ENCODE results near the gene SULT6B1. TPM values are rescaled to one million over a fixed set of nuclear protein-coding genes. Genes with fewer than 3 reads are reported as not detected.
A peak's percentile ranks its signal among the peaks of the same experiment; 100 is the strongest.

The SULT6B1 gene
- total RNA-seq, 1 experiment from 2014 or later: not detected

GRCh38 chr2:37153224-37153623, 35.2 kb downstream of the SULT6B1 start:
- no peaks in the 10 kb centered on the region for H3K9me3 ChIP-seq (ENCODE audit: low read depth, low read length, poor library complexity, severe bottlenecking)
- ChIA-PET POLR2A (ENCODE audit: low non-redundant PET) (no interaction called here), CTCF (no interaction called here)
- H3K4me3 ChIP-seq (ENCODE audit: low read depth, low read length, poor library complexity, severe bottlenecking): no peak overlapping the region
- no peaks in the 10 kb centered on the region for H3K27me3 ChIP-seq (replicated peaks; ENCODE audit: insufficient read depth, low read depth, low read length, poor library complexity)
- no peak for TF ChIP-seq CTCF (conservative IDR thresholded peaks at IDR 0.05; ENCODE audit: low read depth, low read length)
- no peak for TF ChIP-seq EZH2 (IDR thresholded peaks at IDR 0.05; ENCODE audit: borderline replicate concordance, low read depth, low read length, poor library complexity, severe bottlenecking)
- BruUV-seq (replicated peaks): no TSS peak
- DNase-seq (ENCODE audit: low spot score): no peak
- peaks cover 9% of the 10 kb centered on the region for H3K36me3 ChIP-seq (ENCODE audit: insufficient read depth, low read length, poor library complexity, severe bottlenecking)
- peaks cover 25% of the 10 kb centered on the region for H3K4me1 ChIP-seq (ENCODE audit: insufficient read depth, low read length, poor library complexity, severe bottlenecking)
- no peak overlapping the region for H3K27ac ChIP-seq (ENCODE audit: low read depth, low read length, poor library complexity, severe bottlenecking)
- intact Hi-C loops (cut with micrococcal nuclease; ENCODE audit: unreplicated experiment): no loop called here

- no peak for TF ChIP-seq EZH2 (IDR thresholded peaks at IDR 0.05; ENCODE audit: borderline replicate concordance, low read depth, low read length, poor library complexity, severe bottlenecking)
- TF ChIP-seq CTCF (conservative IDR thresholded peaks at IDR 0.05; ENCODE audit: low read depth, low read length): no peak
- no TSS peak for BruUV-seq (replicated peaks)
- peak; percentile 22 for DNase-seq (ENCODE audit: low spot score)
- H3K36me3 ChIP-seq (ENCODE audit: insufficient read depth, low read length, poor library complexity, severe bottlenecking): peaks cover 32% of the 10 kb centered on the region
- H3K9me3 ChIP-seq (ENCODE audit: low read depth, low read length, poor library complexity, severe bottlenecking): no peaks in the 10 kb centered on the region
- no peak overlapping the region for H3K27ac ChIP-seq (ENCODE audit: low read depth, low read length, poor library complexity, severe bottlenecking)
- intact Hi-C loops (cut with micrococcal nuclease; ENCODE audit: unreplicated experiment): no loop called here
- no peak overlapping the region for H3K4me3 ChIP-seq (ENCODE audit: low read depth, low read length, poor library complexity, severe bottlenecking)
- POLR2A ChIA-PET (ENCODE audit: low non-redundant PET): no interaction called here
- CTCF ChIA-PET: no interaction called here
- no peaks in the 10 kb centered on the region for H3K27me3 ChIP-seq (replicated peaks; ENCODE audit: insufficient read depth, low read depth, low read length, poor library complexity)
- peaks cover 18% of the 10 kb centered on the region for H3K4me1 ChIP-seq (ENCODE audit: insufficient read depth, low read length, poor library complexity, severe bottlenecking)
Measured at GRCh38 chr2:37149626-37150322, 38.7 kb downstream of the SULT6B1 start.

- ChIA-PET CTCF (no interaction called here), POLR2A (ENCODE audit: low non-redundant PET) (no interaction called here)
- DNase-seq (ENCODE audit: low spot score): no peak
- Histone ChIP-seq H3K27ac (ENCODE audit: low read depth, low read length, poor library complexity, severe bottlenecking) (no peak overlapping the region), H3K27me3 (replicated peaks; ENCODE audit: insufficient read depth, low read depth, low read length, poor library complexity) (no peaks in the 10 kb centered on the region), H3K4me1 (ENCODE audit: insufficient read depth, low read length, poor library complexity, severe bottlenecking) (peaks cover 18% of the 10 kb centered on the region), H3K4me3 (ENCODE audit: low read depth, low read length, poor library complexity, severe bottlenecking) (no peak overlapping the region), H3K36me3 (ENCODE audit: insufficient read depth, low read length, poor library complexity, severe bottlenecking) (peaks cover 26% of the 10 kb centered on the region), H3K9me3 (ENCODE audit: low read depth, low read length, poor library complexity, severe bottlenecking) (no peaks in the 10 kb centered on the region)
- no peak for TF ChIP-seq CTCF (conservative IDR thresholded peaks at IDR 0.05; ENCODE audit: low read depth, low read length)
- TF ChIP-seq EZH2 (IDR thresholded peaks at IDR 0.05; ENCODE audit: borderline replicate concordance, low read depth, low read length, poor library complexity, severe bottlenecking): no peak
- no TSS peak for BruUV-seq (replicated peaks)
- intact Hi-C loops (cut with micrococcal nuclease; ENCODE audit: unreplicated experiment): no loop called here
Measured at GRCh38 chr2:37148325-37148724, 40.1 kb downstream of the SULT6B1 start.

Measured in A673 (cell line).